ENCODE data around the gene SUSD6. TPM values are rescaled to one million over a fixed set of nuclear protein-coding genes. Genes with fewer than 3 reads are reported as not detected.

The SUSD6 gene
- total RNA-seq, 1 experiment from 2014 or later: 3.7 TPM

DNA sequence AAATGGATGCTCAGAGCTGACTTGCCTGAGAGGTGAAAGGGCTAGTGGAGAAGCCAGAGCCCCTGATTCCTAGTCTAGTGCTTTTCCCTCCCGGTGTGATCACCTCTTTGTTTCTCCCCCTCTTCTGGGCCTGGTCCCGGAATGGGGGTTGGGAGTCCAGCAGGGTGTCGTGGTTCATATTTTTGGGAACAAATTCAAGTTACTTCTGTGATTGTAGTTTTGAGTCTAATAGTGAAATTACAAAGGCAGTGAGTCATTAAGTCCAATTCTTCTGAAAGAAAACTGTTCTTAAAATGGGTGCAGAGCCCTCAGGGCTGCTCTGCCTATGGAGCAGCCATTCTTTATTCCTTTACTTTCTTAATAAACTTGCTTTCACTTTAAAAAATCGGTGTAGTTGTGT, 7.6 kb downstream of the SUSD6 start:
- H3K18ac ChIP-seq (ENCODE audit: insufficient read length, low read depth, low read length): no peak overlapping the region
- H3K4me1 ChIP-seq (ENCODE audit: insufficient read depth, low read length): no peaks in the 10 kb centered on the region
- TF ChIP-seq, protein P1, sequence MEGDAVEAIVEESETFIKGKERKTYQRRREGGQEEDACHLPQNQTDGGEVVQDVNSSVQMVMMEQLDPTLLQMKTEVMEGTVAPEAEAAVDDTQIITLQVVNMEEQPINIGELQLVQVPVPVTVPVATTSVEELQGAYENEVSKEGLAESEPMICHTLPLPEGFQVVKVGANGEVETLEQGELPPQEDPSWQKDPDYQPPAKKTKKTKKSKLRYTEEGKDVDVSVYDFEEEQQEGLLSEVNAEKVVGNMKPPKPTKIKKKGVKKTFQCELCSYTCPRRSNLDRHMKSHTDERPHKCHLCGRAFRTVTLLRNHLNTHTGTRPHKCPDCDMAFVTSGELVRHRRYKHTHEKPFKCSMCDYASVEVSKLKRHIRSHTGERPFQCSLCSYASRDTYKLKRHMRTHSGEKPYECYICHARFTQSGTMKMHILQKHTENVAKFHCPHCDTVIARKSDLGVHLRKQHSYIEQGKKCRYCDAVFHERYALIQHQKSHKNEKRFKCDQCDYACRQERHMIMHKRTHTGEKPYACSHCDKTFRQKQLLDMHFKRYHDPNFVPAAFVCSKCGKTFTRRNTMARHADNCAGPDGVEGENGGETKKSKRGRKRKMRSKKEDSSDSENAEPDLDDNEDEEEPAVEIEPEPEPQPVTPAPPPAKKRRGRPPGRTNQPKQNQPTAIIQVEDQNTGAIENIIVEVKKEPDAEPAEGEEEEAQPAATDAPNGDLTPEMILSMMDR (conservative IDR thresholded peaks at IDR 0.05): no peak
- H3K56ac ChIP-seq (ENCODE audit: insufficient read length, low read depth, low read length): no peak overlapping the region
- no peaks in the 10 kb centered on the region for H3K9me3 Mint-ChIP-seq
- no peak overlapping the region for H3K14ac ChIP-seq (ENCODE audit: insufficient read depth, low read length)
- H3K27me3 Mint-ChIP-seq (ENCODE audit: low read depth): peaks cover 1% of the 10 kb centered on the region; the same call in 1 of the 2 replicates
- no peaks in the 10 kb centered on the region for H3K23me2 ChIP-seq (ENCODE audit: insufficient read length, low read depth, low read length, poor library complexity, severe bottlenecking)
- WGBS (ENCODE audit: extremely low coverage, insufficient read length, low lambda C conversion rate): no CpG with 5 or more reads among the region's 4 CpGs
- H3K79me2 ChIP-seq (ENCODE audit: insufficient read depth, low read length): no peaks in the 10 kb centered on the region
- H3K9ac ChIP-seq (ENCODE audit: extremely low read depth, insufficient read length, low read length): no peak overlapping the region
- no peak overlapping the region for H4K91ac ChIP-seq (ENCODE audit: insufficient read length, low read depth, low read length)
- no peak overlapping the region for H3K27ac Mint-ChIP-seq
- H3K4ac ChIP-seq (ENCODE audit: low read depth, low read length): no peak overlapping the region
- H4K20me1 ChIP-seq (ENCODE audit: control insufficient read depth, insufficient read depth, insufficient read length): no peaks in the 10 kb centered on the region
- no peak overlapping the region for H2BK5ac ChIP-seq (ENCODE audit: insufficient read length, low read length)
- H3K27me3 ChIP-seq (ENCODE audit: insufficient read depth, low read length): no peaks in the 10 kb centered on the region
- DNase-seq: no peak
- H4K8ac ChIP-seq (replicated peaks; ENCODE audit: insufficient read length, low read depth, low read length): no peak overlapping the region
- H3T11ph ChIP-seq (ENCODE audit: low read length): no peak overlapping the region
- peaks cover 6 to 18% of the 10 kb centered on the region in 2 experiments; a peak in 2 of 4 replicates for H3K4me1 Mint-ChIP-seq
- H3K4me3 Mint-ChIP-seq: no peak overlapping the region; a peak in 1 of 5 replicates
- H3K4me2 ChIP-seq (ENCODE audit: insufficient read depth, insufficient read length, low read length): no peak overlapping the region
- H4K5ac ChIP-seq (ENCODE audit: insufficient read length, low read depth, low read length): no peak overlapping the region
- H2AK5ac ChIP-seq (ENCODE audit: insufficient read length, low read length): no peak overlapping the region
- H2BK15ac ChIP-seq (ENCODE audit: low read depth, low read length): no peak overlapping the region
- no peak overlapping the region for H2BK120ac ChIP-seq (ENCODE audit: low read depth, low read length, poor library complexity, severe bottlenecking)
- no peak overlapping the region for H2BK12ac ChIP-seq (ENCODE audit: insufficient read length, low read depth, low read length)
- H3K23ac ChIP-seq (ENCODE audit: insufficient read length, low read depth, low read length): no peak overlapping the region
- H3K36me3 Mint-ChIP-seq (ENCODE audit: insufficient read depth in 1 of 3, low read depth in 3 of 3): no peaks in the 10 kb centered on the region
- H3K79me1 ChIP-seq (ENCODE audit: insufficient read depth, low read depth, low read length, poor library complexity, severe bottlenecking): no peaks in the 10 kb centered on the region
- H3K27ac ChIP-seq (ENCODE audit: insufficient read length, low read depth, low read length): no peak overlapping the region
- H2BK20ac ChIP-seq (ENCODE audit: low read depth, low read length, poor library complexity, severe bottlenecking): no peak overlapping the region
- H2AFZ ChIP-seq (ENCODE audit: low read length): no peak overlapping the region
- no peaks in the 10 kb centered on the region for H3K9me3 ChIP-seq (ENCODE audit: control insufficient read depth, low read depth, low read length)
